Measurements from ENCODE around the gene PCDHB15. TPM values are rescaled to one million over a fixed set of nuclear protein-coding genes. Genes with fewer than 3 reads are reported as not detected.
"Not testable (repeated sequence)": the region's sequence is repeated elsewhere in the genome, so short reads cannot be mapped to it uniquely, and the experiment has no call there.

Gene PCDHB15
- total RNA-seq, 1 donor from 2014 or later = 8.3 TPM

- H3K4me3 Mint-ChIP-seq (ENCODE audit: low read depth) = peak overlapping the region; percentile 29
- no peaks in the 10 kb centered on the region for H3K4me1 Mint-ChIP-seq (ENCODE audit: low read depth)
- no peaks in the 10 kb centered on the region for H3K27me3 Mint-ChIP-seq
- peaks cover 40% of the 10 kb centered on the region for H3K9me3 Mint-ChIP-seq (ENCODE audit: low read depth)
- TF ChIP-seq CTCF (IDR thresholded peaks at IDR 0.05; ENCODE audit: unreplicated experiment) = no peak
- peaks cover 29% of the 10 kb centered on the region for H3K36me3 Mint-ChIP-seq (ENCODE audit: insufficient read depth)
- H3K27ac Mint-ChIP-seq = peak overlapping the region; percentile 37
- no peak for DNase-seq (ENCODE audit: low spot score, unreplicated experiment)
Observed at GRCh38 chr5:141234109-141234667, 11.0 kb upstream of the PCDHB15 start.

- DNase-seq (ENCODE audit: low spot score, unreplicated experiment); H3K27me3 Mint-ChIP-seq; H3K4me1 Mint-ChIP-seq (ENCODE audit: low read depth); H3K4me3 Mint-ChIP-seq (ENCODE audit: low read depth): not testable (repeated sequence)
- Mint-ChIP-seq H3K27ac (peak overlapping the region; percentile 37), H3K9me3 (ENCODE audit: low read depth) (peaks cover 56% of the 10 kb centered on the region), H3K36me3 (ENCODE audit: insufficient read depth) (peaks cover 41% of the 10 kb centered on the region)
Observed at GRCh38 chr5:141235922-141236321, 9.3 kb upstream of the PCDHB15 start.

GRCh38 chr5:141236516-141237313, 8.5 kb upstream of the PCDHB15 start:
- Mint-ChIP-seq H3K9me3 (ENCODE audit: low read depth) (peaks cover 51% of the 10 kb centered on the region), H3K4me3 (ENCODE audit: low read depth) (no peak overlapping the region), H3K27me3 (no peaks in the 10 kb centered on the region), H3K36me3 (ENCODE audit: insufficient read depth) (peaks cover 38% of the 10 kb centered on the region), H3K27ac (peak overlapping the region; percentile 74), H3K4me1 (ENCODE audit: low read depth) (no peaks in the 10 kb centered on the region)
- no peak for DNase-seq (ENCODE audit: low spot score, unreplicated experiment)
- TF ChIP-seq CTCF (IDR thresholded peaks at IDR 0.05; ENCODE audit: unreplicated experiment) = no peak

DNA sequence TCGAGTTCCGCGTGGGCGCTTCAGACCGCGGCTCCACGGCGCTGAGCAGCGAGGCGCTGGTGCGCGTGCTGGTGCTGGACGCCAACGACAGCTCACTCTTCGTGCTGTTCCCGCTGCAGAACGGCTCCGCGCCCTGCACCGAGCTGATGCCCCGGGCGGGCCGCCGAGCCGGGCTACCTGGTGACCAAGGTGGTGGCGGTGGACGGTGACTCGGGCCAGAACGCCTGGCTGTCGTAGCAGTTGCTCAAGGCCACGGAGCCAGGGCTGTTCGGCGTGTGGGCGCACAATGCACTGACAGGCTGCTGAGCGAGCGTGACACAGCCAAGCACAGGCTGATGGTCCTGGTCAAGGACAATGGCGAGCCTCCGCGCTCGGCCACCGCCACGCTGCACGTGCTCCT, 3.7 kb upstream of the PCDHB15 start:
- Mint-ChIP-seq H3K4me1 (ENCODE audit: low read depth) (no peaks in the 10 kb centered on the region), H3K27me3 (no peaks in the 10 kb centered on the region), H3K27ac (no peak overlapping the region), H3K4me3 (ENCODE audit: low read depth) (no peak overlapping the region), H3K36me3 (ENCODE audit: insufficient read depth) (peaks cover 50% of the 10 kb centered on the region), H3K9me3 (ENCODE audit: low read depth) (peaks cover 60% of the 10 kb centered on the region)
- DNase-seq (ENCODE audit: low spot score, unreplicated experiment) = no peak
- no peak for TF ChIP-seq CTCF (IDR thresholded peaks at IDR 0.05; ENCODE audit: unreplicated experiment)

DNA sequence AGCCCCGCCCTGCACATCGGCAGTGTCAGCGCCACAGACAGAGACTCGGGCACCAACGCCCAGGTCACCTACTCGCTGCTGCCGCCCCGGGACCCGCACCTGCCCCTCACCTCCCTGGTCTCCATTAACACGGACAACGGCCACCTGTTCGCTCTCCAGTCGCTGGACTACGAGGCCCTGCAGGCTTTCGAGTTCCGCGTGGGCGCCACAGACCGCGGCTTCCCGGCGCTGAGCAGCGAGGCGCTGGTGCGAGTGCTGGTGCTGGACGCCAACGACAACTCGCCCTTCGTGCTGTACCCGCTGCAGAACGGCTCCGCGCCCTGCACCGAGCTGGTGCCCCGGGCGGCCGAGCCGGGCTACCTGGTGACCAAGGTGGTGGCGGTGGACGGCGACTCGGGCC, 1.8 kb downstream of the PCDHB15 start:
- not testable (repeated sequence) for H3K27me3 Mint-ChIP-seq; H3K4me1 Mint-ChIP-seq (ENCODE audit: low read depth); H3K27ac Mint-ChIP-seq; H3K4me3 Mint-ChIP-seq (ENCODE audit: low read depth); DNase-seq (ENCODE audit: low spot score, unreplicated experiment)
- peaks cover 51% of the 10 kb centered on the region for H3K36me3 Mint-ChIP-seq (ENCODE audit: insufficient read depth)
- peaks cover 66% of the 10 kb centered on the region for H3K9me3 Mint-ChIP-seq (ENCODE audit: low read depth)

- H3K36me3 Mint-ChIP-seq (ENCODE audit: insufficient read depth) = peaks cover 48% of the 10 kb centered on the region
- not testable (repeated sequence) for DNase-seq (ENCODE audit: low spot score, unreplicated experiment); H3K4me3 Mint-ChIP-seq (ENCODE audit: low read depth); H3K27me3 Mint-ChIP-seq; H3K4me1 Mint-ChIP-seq (ENCODE audit: low read depth)
- peak overlapping the region; percentile 69 for H3K27ac Mint-ChIP-seq
- peaks cover 64% of the 10 kb centered on the region for H3K9me3 Mint-ChIP-seq (ENCODE audit: low read depth)
Observed at GRCh38 chr5:141247434-141247833, 2.2 kb downstream of the PCDHB15 start.

- no peak for DNase-seq (ENCODE audit: low spot score, unreplicated experiment)
- Mint-ChIP-seq H3K4me3 (ENCODE audit: low read depth) (no peak overlapping the region), H3K36me3 (ENCODE audit: insufficient read depth) (peaks cover 40% of the 10 kb centered on the region), H3K4me1 (ENCODE audit: low read depth) (no peaks in the 10 kb centered on the region), H3K27me3 (no peaks in the 10 kb centered on the region), H3K9me3 (ENCODE audit: low read depth) (peaks cover 66% of the 10 kb centered on the region), H3K27ac (no peak overlapping the region)
- no peak for TF ChIP-seq CTCF (IDR thresholded peaks at IDR 0.05; ENCODE audit: unreplicated experiment)
Observed at GRCh38 chr5:141250576-141250975, 5.4 kb downstream of the PCDHB15 start.

Measured in progenitor cell of endocrine pancreas (in vitro differentiated cells).